H54 (cell line): ENCODE measurements around the gene TRIM9.

Source experiments
- DNase-seq: peaks from one replicate; pipeline ENCODE4 v3.0.0; 2011; ENCODE audit warnings: low spot score, mixed read lengths; ENCODE audit not compliant: insufficient read length
- FAIRE-seq: peaks from 3 replicates; lab custom pipeline; 2011; peaks lifted over from hg19 to GRCh38; lab: Jason Lieb, UNC
- POLR2A ChIP-seq: IDR thresholded peaks from 2 replicates; pipeline ENCODE4 v1.6.1; 2011; ENCODE audit warnings: low read depth, mild to moderate bottlenecking, low read length

The TRIM9 gene

DNA sequence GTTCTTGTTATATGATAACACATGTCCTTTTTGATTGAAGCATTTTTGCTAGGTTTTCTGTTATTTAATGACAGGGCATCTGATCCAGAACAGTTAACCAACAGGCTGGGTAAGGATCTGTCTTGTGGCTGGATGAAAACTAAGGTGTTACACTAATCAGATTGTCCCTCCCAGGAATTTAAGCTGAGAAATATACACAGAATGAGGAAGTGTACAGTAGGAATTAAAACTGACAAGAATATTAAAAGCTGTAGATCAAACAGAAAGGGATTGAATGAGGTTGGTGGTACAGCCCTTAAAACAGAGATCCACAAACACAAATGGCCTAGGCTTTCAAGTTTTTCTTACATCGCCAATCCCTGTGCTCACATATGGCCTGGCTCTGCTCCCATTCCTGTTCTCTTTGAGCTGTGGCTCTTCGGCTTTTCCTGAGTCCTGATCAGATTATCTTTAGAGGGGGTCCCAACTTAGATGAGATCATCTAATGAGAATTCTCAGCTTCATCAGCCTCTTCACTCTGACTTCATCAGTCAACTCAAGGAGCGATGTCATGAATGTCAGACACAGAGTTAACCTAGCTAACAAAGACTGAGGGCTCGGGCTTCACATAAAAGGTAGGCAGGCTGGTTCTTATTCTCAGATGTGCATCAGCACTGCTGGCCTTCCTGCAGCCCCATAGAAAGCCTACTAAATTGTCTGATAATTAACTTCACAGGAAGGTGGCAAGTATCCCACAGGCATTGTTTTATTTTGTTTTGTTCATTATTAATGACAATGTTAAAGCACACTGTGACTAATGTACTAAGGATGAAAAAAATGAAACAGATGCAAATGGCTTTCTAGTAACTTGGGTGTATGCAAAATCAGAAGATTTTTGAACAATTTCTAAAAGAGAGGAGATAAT lies 162.1 kb downstream of the TRIM9 start:
- TF ChIP-seq POLR2A = no peak
- no peak for DNase-seq
- no peak for FAIRE-seq

DNA sequence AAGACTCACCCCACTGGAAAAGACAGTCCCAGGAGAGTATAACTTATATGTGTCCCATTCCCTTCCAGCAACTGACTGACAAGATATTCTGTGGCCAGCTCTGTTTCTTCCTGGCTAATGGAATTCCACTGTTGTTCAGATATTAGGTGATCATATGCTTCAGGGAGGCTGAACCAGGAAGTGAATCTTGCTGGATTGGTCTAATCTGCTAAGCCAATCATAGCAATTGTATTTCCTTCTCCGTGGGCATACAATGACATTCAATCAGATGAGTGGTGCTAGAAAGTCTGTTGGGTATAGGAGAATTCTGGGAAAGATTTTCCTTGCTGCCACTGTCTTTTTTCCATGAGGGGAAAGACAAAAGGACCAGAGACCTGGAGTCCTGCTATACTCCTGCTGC lies 162.7 kb downstream of the TRIM9 start:
- TF ChIP-seq POLR2A = no peak
- FAIRE-seq (no peak), DNase-seq (no peak)

DNA sequence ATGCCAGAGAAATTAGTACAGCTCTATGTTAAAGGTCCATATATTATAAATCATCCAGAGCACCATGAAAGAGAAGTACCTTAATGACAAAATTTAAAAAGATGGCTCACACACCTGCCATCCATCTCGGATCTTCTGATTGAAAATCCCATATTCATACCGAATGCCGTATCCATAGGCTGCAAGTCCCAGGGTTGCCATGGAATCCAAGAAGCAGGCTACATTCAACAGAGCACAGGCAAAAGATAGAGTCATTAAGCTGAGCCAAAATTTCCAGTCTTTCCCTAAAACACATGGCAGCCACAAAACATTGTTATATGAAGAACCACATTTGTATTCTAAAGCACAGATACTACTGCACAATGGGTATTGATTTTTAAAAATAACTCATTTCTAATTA lies 163.3 kb downstream of the TRIM9 start:
- DNase-seq = no peak
- FAIRE-seq = no peak
- TF ChIP-seq POLR2A = no peak

- no peak for FAIRE-seq
- DNase-seq = no peak
- no peak for TF ChIP-seq POLR2A
Measured at GRCh38 chr14:50929506-50929905, 165.4 kb downstream of the TRIM9 start.

DNA sequence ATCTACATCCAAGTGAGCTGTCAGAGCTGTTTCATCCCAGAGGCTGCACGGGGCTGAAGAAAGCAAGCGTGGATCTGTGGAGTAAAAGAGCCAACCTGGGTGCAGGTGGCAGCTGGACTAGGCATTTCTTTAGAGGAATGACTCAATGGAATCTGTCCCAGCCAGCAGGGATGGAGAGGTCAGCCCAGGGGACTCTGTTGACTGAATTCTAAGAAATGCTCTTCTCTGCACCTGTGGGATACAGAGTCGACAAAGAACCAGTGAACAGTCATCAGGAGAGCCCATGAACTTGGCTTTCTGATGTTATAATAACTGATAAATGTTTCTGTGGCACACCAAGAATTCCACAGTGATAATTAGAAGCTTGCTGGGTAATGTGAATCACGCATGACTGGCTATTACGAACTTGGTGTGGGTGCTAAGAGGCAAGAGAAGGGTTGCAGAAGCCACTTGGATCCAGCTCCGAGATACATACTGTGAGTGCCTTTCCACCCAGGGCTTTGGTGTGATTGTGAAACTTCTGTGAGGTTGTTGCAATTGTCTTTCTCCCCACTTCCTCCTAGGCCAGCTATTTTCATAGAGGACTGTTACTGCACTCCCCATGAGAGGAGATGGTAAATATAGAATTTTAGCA lies 166.8 kb downstream of the TRIM9 start:
- DNase-seq (no peak), FAIRE-seq (no peak)

GRCh38 chr14:50926851-50927386 lies 168.0 kb downstream of the TRIM9 start:
- FAIRE-seq (no peak), DNase-seq (no peak)
- no peak for TF ChIP-seq POLR2A

More for the DNA sequence above, 166.8 kb downstream of the TRIM9 start:
- no peak for TF ChIP-seq POLR2A
